ENCODE results near the gene RRAGD.

Gene RRAGD

GRCh38 chr6:89379281-89379680 is 32.8 kb downstream of the RRAGD start:
- no peak for TF ChIP-seq CTCF (IDR thresholded peaks at IDR 0.05; ENCODE audit: insufficient read depth, missing control alignments)
- no peak for DNase-seq (ENCODE audit: insufficient read length, low spot score)
- peak; percentile 16 for FAIRE-seq

- FAIRE-seq, result no peak
- TF ChIP-seq CTCF (IDR thresholded peaks at IDR 0.05; ENCODE audit: insufficient read depth, missing control alignments), result no peak
Measured at GRCh38 chr6:89378628-89379027, 33.4 kb downstream of the RRAGD start.

GRCh38 chr6:89375427-89376267 is 36.4 kb downstream of the RRAGD start:
- peak; percentile 17 for TF ChIP-seq CTCF (IDR thresholded peaks at IDR 0.05; ENCODE audit: insufficient read depth, missing control alignments)
- DNase-seq (ENCODE audit: insufficient read length, low spot score) (no peak), FAIRE-seq (peak; percentile 92)

More at GRCh38 chr6:89378628-89379027, 33.4 kb downstream of the RRAGD start:
- no peak for DNase-seq (ENCODE audit: insufficient read length, low spot score)

GRCh38 chr6:89372506-89372901 is 39.6 kb downstream of the RRAGD start:
- TF ChIP-seq CTCF (IDR thresholded peaks at IDR 0.05; ENCODE audit: insufficient read depth, missing control alignments), result no peak
- DNase-seq (ENCODE audit: insufficient read length, low spot score) (no peak), FAIRE-seq (no peak)

- TF ChIP-seq CTCF (IDR thresholded peaks at IDR 0.05; ENCODE audit: insufficient read depth, missing control alignments), result peak; percentile 76
- DNase-seq (ENCODE audit: insufficient read length, low spot score), result no peak
- FAIRE-seq, result no peak
Measured at GRCh38 chr6:89371849-89372505, 40.1 kb downstream of the RRAGD start.

GRCh38 chr6:89368999-89369398 is 43.1 kb downstream of the RRAGD start:
- TF ChIP-seq CTCF (IDR thresholded peaks at IDR 0.05; ENCODE audit: insufficient read depth, missing control alignments), result peak; percentile 60
- FAIRE-seq, result no peak
- no peak for DNase-seq (ENCODE audit: insufficient read length, low spot score)

- peak; percentile 86 for TF ChIP-seq CTCF (IDR thresholded peaks at IDR 0.05; ENCODE audit: insufficient read depth, missing control alignments)
- FAIRE-seq (no peak), DNase-seq (ENCODE audit: insufficient read length, low spot score) (no peak)
Measured at GRCh38 chr6:89368107-89368506, 44.0 kb downstream of the RRAGD start.
